HG03066 (cell line): Measurements from ENCODE around the gene NAA10.

Experiments
- ATAC-seq: cut with Tn5 transposase; IDR thresholded peaks from one replicate; pipeline ENCODE4 v1.9.1; 2021; ENCODE audit warnings: low read depth; ENCODE audit not compliant: unreplicated experiment

The NAA10 gene

GRCh38 chrX:153930011-153930910 is 4.6 kb downstream of the NAA10 start:
- no peak for ATAC-seq

GRCh38 chrX:153929576-153929975 is 5.3 kb downstream of the NAA10 start:
- ATAC-seq: no peak

GRCh38 chrX:153928846-153929245 is 6.0 kb downstream of the NAA10 start:
- ATAC-seq: no peak

- peak; percentile 61 for ATAC-seq
Measured at GRCh38 chrX:153927922-153928760, 6.7 kb downstream of the NAA10 start.

- ATAC-seq: no peak
Measured at GRCh38 chrX:153927672-153927921, 7.2 kb downstream of the NAA10 start.

GRCh38 chrX:153926858-153927671 is 7.8 kb downstream of the NAA10 start:
- peak; percentile 43 for ATAC-seq

- no peak for ATAC-seq
Measured at GRCh38 chrX:153926552-153926857, 8.3 kb downstream of the NAA10 start.

GRCh38 chrX:153925739-153926551 is 8.9 kb downstream of the NAA10 start, which contains the start of gene ARHGAP4:
ARHGAP4 (minus strand) TSS chrX:153926264; CDS start chrX:153926202, 62 bp downstream.
- ATAC-seq: no peak

- ATAC-seq: no peak
Measured at GRCh38 chrX:153925387-153925738, 9.5 kb downstream of the NAA10 start.

GRCh38 chrX:153924149-153924861 is 10.5 kb downstream of the NAA10 start:
- no peak for ATAC-seq

GRCh38 chrX:153922932-153923857 is 11.6 kb downstream of the NAA10 start:
- ATAC-seq: no peak

GRCh38 chrX:153921511-153922446 is 13.1 kb downstream of the NAA10 start:
- ATAC-seq: no peak

- ATAC-seq: no peak
Measured at GRCh38 chrX:153921070-153921469, 13.8 kb downstream of the NAA10 start.

GRCh38 chrX:153920546-153920945 is 14.3 kb downstream of the NAA10 start:
- ATAC-seq: no peak

GRCh38 chrX:153919281-153919680 is 15.6 kb downstream of the NAA10 start:
- no peak for ATAC-seq

GRCh38 chrX:153917869-153918268 is 17.0 kb downstream of the NAA10 start:
- no peak for ATAC-seq

GRCh38 chrX:153913701-153914100 is 21.1 kb downstream of the NAA10 start:
- no peak for ATAC-seq

GRCh38 chrX:153913211-153913610 is 21.6 kb downstream of the NAA10 start:
- no peak for ATAC-seq
